GM12878 (cell line): Measurements from ENCODE around the gene LRBA. TPM values are rescaled to one million over a fixed set of nuclear protein-coding genes. Genes with fewer than 3 reads are reported as not detected.

Experiments used
- ATAC-seq: fragments of 200-7000 bp; cut with Tn5 transposase; 3 replicates; pipeline ENCODE4 v1.9.1; 2020; ENCODE audit warnings: mild to moderate bottlenecking, moderate library complexity
- BruUV-seq: library from RNA; stranded (reverse); fragments of 400-500 nt; replicated peaks from 2 replicates; lab custom pipeline; 2021; lab: Mats Ljungman, UMichigan
- CTCF ChIA-PET: fragments of 300-600 bp; sonication (Branson Sonifier 250); formaldehyde crosslinking; extraction: SDS; loops from one replicate; lab custom pipeline; 2021; ENCODE audit warnings: inconsistent platforms; lab: Yijun Ruan, JAX
- POLR2A ChIA-PET: fragments of 350-600 bp; formaldehyde crosslinking; extraction: SDS; loops from one replicate; lab custom pipeline; 2021; ENCODE audit warnings: inconsistent platforms; lab: Charles Lee
- RAD21 ChIA-PET: fragments of 300-600 bp; sonication (Branson Sonifier 250); formaldehyde crosslinking; loops from one replicate; lab custom pipeline; 2023; ENCODE audit warnings: antibody characterized with exemption; ENCODE audit not compliant: unreplicated experiment; lab: Charles Lee
- SMC1A ChIA-PET: fragments of 300-600 bp; sonication (Branson Sonifier 250); formaldehyde crosslinking; loops from one replicate; lab custom pipeline; 2023; ENCODE audit not compliant: unreplicated experiment, uncharacterized antibody; lab: Charles Lee
- DNase-seq: peaks from one replicate; pipeline ENCODE4 v3.0.0-alpha.2; 2011; ENCODE audit warnings: low read depth, low spot score
- FAIRE-seq: peaks from 3 replicates; lab custom pipeline; 2011; peaks lifted over from hg19 to GRCh38; lab: Jason Lieb, UNC
- H2AFZ ChIP-seq: 2 replicates; pipeline ENCODE4 v1.6.0; 2011; ENCODE audit warnings: low read depth, low read length, control low read depth; ENCODE audit not compliant: control insufficient read depth
- H3K27ac ChIP-seq: 2 replicates; pipeline ENCODE4 v1.5.1; 2011; ENCODE audit warnings: control low read depth; ENCODE audit not compliant: control insufficient read depth, insufficient read depth
- H3K27me3 ChIP-seq, 2 experiments: replicated peaks in 1 of 2; 2 replicates each; pipeline versions ENCODE4 v1.6.0 to v1.6.1; 2011; ENCODE audit warnings: low read length in 1 of 2; ENCODE audit not compliant: control insufficient read depth in 2 of 2, insufficient read depth in 2 of 2
- H3K36me3 ChIP-seq, 2 experiments: 2 replicates each; pipeline ENCODE4 v1.5.1; 2011; ENCODE audit warnings: low read length in 1 of 2; ENCODE audit not compliant: control insufficient read depth in 2 of 2, insufficient read depth in 2 of 2
- H3K4me1 ChIP-seq: 2 replicates; pipeline ENCODE4 v1.6.1; 2011; ENCODE audit warnings: mild to moderate bottlenecking, low read length, moderate library complexity, mixed read lengths; ENCODE audit not compliant: control insufficient read depth, insufficient read depth
- H3K4me2 ChIP-seq: 2 replicates; pipeline ENCODE4 v1.6.0; 2011; ENCODE audit warnings: control low read depth; ENCODE audit not compliant: control insufficient read depth, insufficient read depth
- H3K4me3 ChIP-seq: fragments of 200-600 bp; sonication (generic); 2 replicates; pipeline ENCODE4 v1.5.1; 2016
- H3K79me2 ChIP-seq: 2 replicates; pipeline ENCODE4 v1.6.0; 2011; ENCODE audit warnings: low read length; ENCODE audit not compliant: control insufficient read depth, insufficient read depth
- H3K9ac ChIP-seq: 2 replicates; pipeline ENCODE4 v1.8.0; 2011; ENCODE audit warnings: low read length, control low read depth, mixed read lengths; ENCODE audit not compliant: control insufficient read depth, insufficient read depth
- H3K9me3 ChIP-seq: replicated peaks from 3 replicates; pipeline ENCODE4 v1.5.1; 2011; ENCODE audit warnings: mild to moderate bottlenecking, low read length; ENCODE audit not compliant: control insufficient read depth, insufficient read depth
- H4K20me1 ChIP-seq: 2 replicates; pipeline ENCODE4 v1.6.0; 2011; ENCODE audit not compliant: control insufficient read depth, insufficient read depth
- ATF7 ChIP-seq: fragments of 450-650 bp; IDR thresholded peaks from 2 replicates; pipeline ENCODE4 v1.6.1; 2016; ENCODE audit warnings: low read depth, mild to moderate bottlenecking
- BACH1 ChIP-seq: fragments of 450-650 bp; IDR thresholded peaks from 2 replicates; pipeline ENCODE4 v1.6.1; 2017; ENCODE audit warnings: mild to moderate bottlenecking, borderline replicate concordance
- BMI1 ChIP-seq: fragments of 450-650 bp; IDR thresholded peaks from 2 replicates; pipeline ENCODE4 v1.6.1; 2016; ENCODE audit warnings: mild to moderate bottlenecking, moderate library complexity, borderline replicate concordance
- GABPA ChIP-seq: IDR thresholded peaks from 2 replicates; pipeline ENCODE4 v1.6.1; 2014; ENCODE audit warnings: antibody characterized with exemption, low read depth, mild to moderate bottlenecking, inconsistent platforms
- NFYB ChIP-seq: IDR thresholded peaks from 2 replicates; pipeline ENCODE4 v1.6.1; 2011; ENCODE audit warnings: low read depth, mild to moderate bottlenecking, low read length, improper control_type of control experiment, moderate library complexity; ENCODE audit not compliant: insufficient read depth
- PAX8 ChIP-seq: fragments of 450-650 bp; IDR thresholded peaks from 2 replicates; pipeline ENCODE4 v1.6.1; 2017; ENCODE audit warnings: mild to moderate bottlenecking, moderate library complexity
- WGBS: methylation state at CpG from one replicate; pipeline ENCODE4 v1.1.6; 2016; ENCODE audit warnings: low lambda C conversion rate; ENCODE audit not compliant: insufficient replicate concordance, insufficient coverage; ENCODE audit errors: missing lambda C conversion rate; 5-methylcytosine and 5-hydroxymethylcytosine counted together
- in situ Hi-C: fragments of 300-500 bp; cut with MboI; formaldehyde crosslinking; loops from 9 replicates; pipeline ENCODE4 v1.14.3; 2018; ENCODE audit warnings: mixed read lengths
- intact Hi-C: fragments of 100-400 bp; cut with micrococcal nuclease; formaldehyde crosslinking; loops from one replicate; pipeline ENCODE4 v1.14.2; 2022; ENCODE audit not compliant: unreplicated experiment
- polyA plus RNA-seq, 11 experiments: library from polyadenylated mRNA; depleted of rRNA in 4 of 11; unstranded in 6 of 11; stranded (reverse) in 5 of 11; fragments of >200 nt; fragmentation: Nextera tagmentation in 4 of 11; fragmentation: Illumina TruSeq in 1 of 11; extraction: Ambion mirVana in 4 of 11; extraction: Trizol in 1 of 11; gene quantifications; 1 replicate in 1 of 11; 2 replicates in 10 of 11; pipeline versions ENCODE4 v1.2.1 to v1.2.3, GENCODE V29; 2011 to 2016; ENCODE audit warnings: inconsistent platforms in 2 of 11, missing spikeins in 2 of 11, low read depth in 1 of 11
- total RNA-seq, 4 experiments: library from RNA; depleted of rRNA in 3 of 4; stranded (reverse); fragments of >200 nt in 3 of 4; fragmentation: Illumina TruSeq in 1 of 4; extraction: Trizol in 1 of 4; gene quantifications; 2 replicates each; pipeline versions ENCODE4 v1.2.1 to v1.2.3, GENCODE V29; 2013 to 2021
- TF ChIP-seq, protein P1 (sequence below): fragments of 450-650 bp; IDR thresholded peaks from 2 replicates; pipeline ENCODE4 v1.6.1; 2018; ENCODE audit warnings: mild to moderate bottlenecking, low read depth, moderate library complexity; ENCODE audit not compliant: partially characterized antibody
- TF ChIP-seq, protein P2 (sequence below): IDR thresholded peaks from 2 replicates; pipeline ENCODE4 v1.6.1; 2012; ENCODE audit warnings: mild to moderate bottlenecking, low read depth, low read length

Gene LRBA
- total and polyA plus RNA-seq, 10 of the 15 experiments (the other 5 are each of a cell fraction or from before 2014, with no cell fraction given): 20.3 to 93.4 (median 55.0) TPM

DNA sequence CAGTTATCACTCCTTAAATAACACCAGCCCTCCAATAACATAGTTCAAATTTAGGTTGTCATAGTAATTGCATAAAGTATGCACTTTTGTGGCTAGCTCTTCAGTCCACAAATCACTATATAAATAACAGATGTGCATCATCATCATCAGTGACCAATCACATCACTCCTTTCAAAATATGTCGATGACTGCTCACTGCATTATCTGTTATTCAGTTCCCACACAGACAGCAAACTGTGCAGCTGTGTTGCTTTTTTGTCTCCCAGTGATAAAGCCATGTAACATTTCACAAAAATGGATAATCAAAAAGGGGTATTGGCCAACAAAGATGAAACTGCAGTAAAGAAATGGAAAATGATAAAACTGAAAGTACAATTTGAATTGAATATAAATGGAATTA lies 731.4 kb downstream of the LRBA start:
- no peaks in the 10 kb centered on the region for H3K9me3 ChIP-seq
- TF ChIP-seq ATF7: no peak
- TF ChIP-seq, protein P1, sequence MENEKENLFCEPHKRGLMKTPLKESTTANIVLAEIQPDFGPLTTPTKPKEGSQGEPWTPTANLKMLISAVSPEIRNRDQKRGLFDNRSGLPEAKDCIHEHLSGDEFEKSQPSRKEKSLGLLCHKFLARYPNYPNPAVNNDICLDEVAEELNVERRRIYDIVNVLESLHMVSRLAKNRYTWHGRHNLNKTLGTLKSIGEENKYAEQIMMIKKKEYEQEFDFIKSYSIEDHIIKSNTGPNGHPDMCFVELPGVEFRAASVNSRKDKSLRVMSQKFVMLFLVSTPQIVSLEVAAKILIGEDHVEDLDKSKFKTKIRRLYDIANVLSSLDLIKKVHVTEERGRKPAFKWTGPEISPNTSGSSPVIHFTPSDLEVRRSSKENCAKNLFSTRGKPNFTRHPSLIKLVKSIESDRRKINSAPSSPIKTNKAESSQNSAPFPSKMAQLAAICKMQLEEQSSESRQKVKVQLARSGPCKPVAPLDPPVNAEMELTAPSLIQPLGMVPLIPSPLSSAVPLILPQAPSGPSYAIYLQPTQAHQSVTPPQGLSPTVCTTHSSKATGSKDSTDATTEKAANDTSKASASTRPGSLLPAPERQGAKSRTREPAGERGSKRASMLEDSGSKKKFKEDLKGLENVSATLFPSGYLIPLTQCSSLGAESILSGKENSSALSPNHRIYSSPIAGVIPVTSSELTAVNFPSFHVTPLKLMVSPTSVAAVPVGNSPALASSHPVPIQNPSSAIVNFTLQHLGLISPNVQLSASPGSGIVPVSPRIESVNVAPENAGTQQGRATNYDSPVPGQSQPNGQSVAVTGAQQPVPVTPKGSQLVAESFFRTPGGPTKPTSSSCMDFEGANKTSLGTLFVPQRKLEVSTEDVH: no peak
- no peak for TF ChIP-seq BACH1
- TF ChIP-seq BMI1: no peak
- TF ChIP-seq, protein P2, sequence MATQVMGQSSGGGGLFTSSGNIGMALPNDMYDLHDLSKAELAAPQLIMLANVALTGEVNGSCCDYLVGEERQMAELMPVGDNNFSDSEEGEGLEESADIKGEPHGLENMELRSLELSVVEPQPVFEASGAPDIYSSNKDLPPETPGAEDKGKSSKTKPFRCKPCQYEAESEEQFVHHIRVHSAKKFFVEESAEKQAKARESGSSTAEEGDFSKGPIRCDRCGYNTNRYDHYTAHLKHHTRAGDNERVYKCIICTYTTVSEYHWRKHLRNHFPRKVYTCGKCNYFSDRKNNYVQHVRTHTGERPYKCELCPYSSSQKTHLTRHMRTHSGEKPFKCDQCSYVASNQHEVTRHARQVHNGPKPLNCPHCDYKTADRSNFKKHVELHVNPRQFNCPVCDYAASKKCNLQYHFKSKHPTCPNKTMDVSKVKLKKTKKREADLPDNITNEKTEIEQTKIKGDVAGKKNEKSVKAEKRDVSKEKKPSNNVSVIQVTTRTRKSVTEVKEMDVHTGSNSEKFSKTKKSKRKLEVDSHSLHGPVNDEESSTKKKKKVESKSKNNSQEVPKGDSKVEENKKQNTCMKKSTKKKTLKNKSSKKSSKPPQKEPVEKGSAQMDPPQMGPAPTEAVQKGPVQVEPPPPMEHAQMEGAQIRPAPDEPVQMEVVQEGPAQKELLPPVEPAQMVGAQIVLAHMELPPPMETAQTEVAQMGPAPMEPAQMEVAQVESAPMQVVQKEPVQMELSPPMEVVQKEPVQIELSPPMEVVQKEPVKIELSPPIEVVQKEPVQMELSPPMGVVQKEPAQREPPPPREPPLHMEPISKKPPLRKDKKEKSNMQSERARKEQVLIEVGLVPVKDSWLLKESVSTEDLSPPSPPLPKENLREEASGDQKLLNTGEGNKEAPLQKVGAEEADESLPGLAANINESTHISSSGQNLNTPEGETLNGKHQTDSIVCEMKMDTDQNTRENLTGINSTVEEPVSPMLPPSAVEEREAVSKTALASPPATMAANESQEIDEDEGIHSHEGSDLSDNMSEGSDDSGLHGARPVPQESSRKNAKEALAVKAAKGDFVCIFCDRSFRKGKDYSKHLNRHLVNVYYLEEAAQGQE: no peak
- no peak for TF ChIP-seq GABPA
- no peak for TF ChIP-seq NFYB
- TF ChIP-seq PAX8: no peak
- TF ChIP-seq, all 136 proteins: peak for 0
- Histone ChIP-seq H3K4me3 (no peak overlapping the region), H3K9ac (no peak overlapping the region), H3K4me2 (no peak overlapping the region), H3K36me3 (peaks cover 0 to 14% of the 10 kb centered on the region in 2 experiments; a peak in 2 of 4 replicates), H4K20me1 (no peaks in the 10 kb centered on the region), H3K4me1 (no peaks in the 10 kb centered on the region), H3K27ac (no peak overlapping the region), H2AFZ (no peak overlapping the region), H3K27me3 (no peaks in the 10 kb centered on the region), H3K79me2 (no peaks in the 10 kb centered on the region)
- ATAC-seq (no peak), DNase-seq (no peak), FAIRE-seq (no peak)
- WGBS: 95% methylated on average over 1 of the region's 1 CpG
- ChIA-PET POLR2A (no interaction called here), CTCF (interaction anchor here (0.7 to 0.8 kb wide), 2 partner anchors 10 to 583 kb away, joined by 3 read pairs; no protein-coding TSS in a partner anchor), SMC1A (interaction anchor here (1.0 kb wide), 1 partner anchor 9 kb away, joined by 3 read pairs; no protein-coding TSS in a partner anchor), RAD21 (no interaction called here)
- intact Hi-C loops (no loop called here), in situ Hi-C loops (no loop called here)
- BruUV-seq: no TSS peak
